H1 (cell line): ENCODE measurements around the gene C3orf18. TPM values are rescaled to one million over a fixed set of nuclear protein-coding genes. Genes with fewer than 3 reads are reported as not detected.

Experiments used
- CTCF ChIA-PET: fragments of 300-600 bp; sonication (Branson Sonifier 250); formaldehyde crosslinking; loops from one replicate; lab custom pipeline; 2021; ENCODE audit not compliant: partially characterized antibody; lab: Charles Lee
- POLR2A ChIA-PET: fragments of 300-600 bp; sonication (Branson Sonifier 250); formaldehyde crosslinking; loops from one replicate; lab custom pipeline; 2021; ENCODE audit warnings: inconsistent platforms; ENCODE audit not compliant: partially characterized antibody; lab: Charles Lee
- DNase-seq, 2 experiments: peaks; one replicate each; pipeline versions ENCODE4 v3.0.0 to v3.0.0-alpha.2; 2010 to 2022; ENCODE audit warnings: low spot score in 2 of 2, low read depth in 1 of 2, mixed read lengths in 1 of 2
- FAIRE-seq: peaks from 2 replicates; lab custom pipeline; 2011; peaks lifted over from hg19 to GRCh38; lab: Jason Lieb, UNC
- H2AFZ ChIP-seq: 2 replicates; pipeline ENCODE4 v1.8.1; 2012; ENCODE audit warnings: low read length, inconsistent platforms
- H2AK5ac ChIP-seq: 2 replicates; pipeline ENCODE4 v1.6.1; 2013; ENCODE audit warnings: low read depth, low read length
- H2BK120ac ChIP-seq: replicated peaks from 2 replicates; pipeline ENCODE3; 2013; ENCODE audit warnings: low read depth, low read length, inconsistent platforms
- H2BK12ac ChIP-seq: 2 replicates; pipeline ENCODE4 v1.6.1; 2013; ENCODE audit warnings: low read depth, low read length
- H2BK15ac ChIP-seq: 2 replicates; pipeline ENCODE4 v1.6.1; 2013; ENCODE audit warnings: low read length
- H2BK20ac ChIP-seq: 2 replicates; pipeline ENCODE4 v1.6.1; 2013; ENCODE audit warnings: low read length
- H2BK5ac ChIP-seq: 2 replicates; pipeline ENCODE4 v1.6.1; 2013; ENCODE audit warnings: low read depth, low read length
- H3K14ac ChIP-seq: 2 replicates; pipeline ENCODE4 v1.6.1; 2013; ENCODE audit warnings: inconsistent platforms; ENCODE audit not compliant: insufficient read length
- H3K18ac ChIP-seq: 2 replicates; pipeline ENCODE4 v1.6.1; 2013; ENCODE audit warnings: low read length; ENCODE audit errors: extremely low read depth
- H3K23ac ChIP-seq: 2 replicates; pipeline ENCODE4 v1.6.1; 2013; ENCODE audit warnings: inconsistent platforms; ENCODE audit not compliant: insufficient read length
- H3K23me2 ChIP-seq: 2 replicates; pipeline ENCODE4 v1.6.1; 2013; ENCODE audit warnings: low read depth, low read length
- H3K27ac ChIP-seq: 2 replicates; pipeline ENCODE4 v1.6.1; 2011; ENCODE audit warnings: low read depth, low read length, inconsistent platforms
- H3K27me3 ChIP-seq, 4 experiments: replicated peaks in 1 of 4; 1 replicate in 1 of 4; 2 replicates in 3 of 4; pipeline versions ENCODE4 v1.6.1 to v1.8.1; 2011 to 2013; ENCODE audit warnings: low read length in 3 of 4, mild to moderate bottlenecking in 3 of 4, inconsistent platforms in 2 of 4, mixed read lengths in 2 of 4, moderate library complexity in 1 of 4; ENCODE audit not compliant: control insufficient read depth in 3 of 4, insufficient read depth in 3 of 4; ENCODE audit errors: extremely low read depth in 1 of 4
- H3K36me3 ChIP-seq, 4 experiments: 2 replicates each; pipeline versions ENCODE4 v1.6.1 to v1.8.1; 2011 to 2013; ENCODE audit warnings: mild to moderate bottlenecking in 4 of 4, low read length in 3 of 4, moderate library complexity in 2 of 4, control low read depth in 1 of 4, inconsistent platforms in 1 of 4; ENCODE audit not compliant: insufficient read depth in 4 of 4, control insufficient read depth in 2 of 4
- H3K4ac ChIP-seq: replicated peaks from 2 replicates; pipeline ENCODE3; 2013; ENCODE audit warnings: low read length, low read depth, mixed read lengths, inconsistent platforms; ENCODE audit not compliant: insufficient read length
- H3K4me1 ChIP-seq, 4 experiments: replicated peaks in 1 of 4; 1 replicate in 1 of 4; 2 replicates in 3 of 4; pipeline versions ENCODE4 v1.6.1 to v1.8.1; 2011 to 2013; ENCODE audit warnings: low read length in 3 of 4, inconsistent platforms in 2 of 4, mixed read lengths in 1 of 4; ENCODE audit not compliant: insufficient read depth in 4 of 4, control insufficient read depth in 3 of 4
- H3K4me2 ChIP-seq, 2 experiments: 2 replicates each; pipeline versions ENCODE4 v1.6.1 to v1.8.1; 2011 to 2013; ENCODE audit warnings: low read depth in 2 of 2, low read length in 2 of 2, control low read depth in 1 of 2, inconsistent platforms in 1 of 2, mild to moderate bottlenecking in 1 of 2; ENCODE audit not compliant: insufficient read depth in 1 of 2
- H3K4me3 ChIP-seq, 4 experiments: fragments of 200-600, 300-600 bp in 1 of 4; sonication (generic), shearing (Covaris generic), sonication (Bioruptor Twin) in 1 of 4; 2 replicates each; pipeline versions ENCODE4 v1.5.1 to v1.8.1; 2011 to 2016; ENCODE audit warnings: low read length in 4 of 4, low read depth in 3 of 4, control low read depth in 2 of 4, inconsistent platforms in 2 of 4, mild to moderate bottlenecking in 2 of 4, mixed read lengths in 1 of 4, moderate library complexity in 1 of 4; ENCODE audit not compliant: insufficient read depth in 2 of 4; ENCODE audit errors: extremely low read depth in 1 of 4
- H3K56ac ChIP-seq: replicated peaks from 2 replicates; pipeline ENCODE3; 2013; ENCODE audit warnings: low read depth, mild to moderate bottlenecking, mixed read lengths, low read length, inconsistent platforms; ENCODE audit not compliant: insufficient read length
- H3K79me1 ChIP-seq: 2 replicates; pipeline ENCODE4 v1.6.1; 2013; ENCODE audit warnings: low read depth, low read length, control low read depth
- H3K79me2 ChIP-seq, 2 experiments: 2 replicates each; pipeline versions ENCODE4 v1.6.1 to v1.8.1; 2012 to 2013; ENCODE audit warnings: low read length in 2 of 2, mild to moderate bottlenecking in 2 of 2, inconsistent platforms in 1 of 2; ENCODE audit not compliant: insufficient read depth in 2 of 2, control insufficient read depth in 1 of 2
- H3K9ac ChIP-seq, 4 experiments: replicated peaks in 1 of 4; 1 replicate in 1 of 4; 2 replicates in 3 of 4; pipeline versions ENCODE4 v1.6.1 to v1.8.1; 2011 to 2013; ENCODE audit warnings: low read depth in 3 of 4, low read length in 3 of 4, control low read depth in 2 of 4, mild to moderate bottlenecking in 2 of 4, moderate library complexity in 2 of 4, inconsistent platforms in 1 of 4; ENCODE audit errors: extremely low read depth in 1 of 4
- H3K9me3 ChIP-seq, 2 experiments: 2 replicates each; pipeline versions ENCODE4 v1.6.1 to v1.8.1; 2012 to 2013; ENCODE audit warnings: mild to moderate bottlenecking in 2 of 2, moderate library complexity in 2 of 2, control low read depth in 1 of 2, inconsistent platforms in 1 of 2, low read depth in 1 of 2, low read length in 1 of 2, mixed read lengths in 1 of 2; ENCODE audit not compliant: insufficient read depth in 2 of 2
- H4K20me1 ChIP-seq, 2 experiments: replicated peaks in 1 of 2; 2 replicates each; pipeline versions ENCODE3 to v1.8.1; 2011 to 2013; ENCODE audit warnings: inconsistent platforms in 2 of 2, low read length in 2 of 2, mild to moderate bottlenecking in 1 of 2; ENCODE audit not compliant: insufficient read depth in 2 of 2, control insufficient read depth in 1 of 2
- H4K5ac ChIP-seq: 2 replicates; pipeline ENCODE4 v1.6.1; 2013; ENCODE audit warnings: low read length, low read depth, mixed read lengths, inconsistent platforms; ENCODE audit not compliant: insufficient read length
- H4K8ac ChIP-seq: 2 replicates; pipeline ENCODE4 v1.8.0; 2013; ENCODE audit warnings: mild to moderate bottlenecking, moderate library complexity, low read length, inconsistent platforms; ENCODE audit not compliant: insufficient read depth; ENCODE audit errors: extremely low read depth
- H4K91ac ChIP-seq: replicated peaks from 2 replicates; pipeline ENCODE3; 2013; ENCODE audit warnings: low read length, mixed read lengths, inconsistent platforms; ENCODE audit not compliant: insufficient read length
- WGBS, 2 experiments: shearing (Covaris generic) in 1 of 2; methylation state at CpG; one replicate each; pipeline versions ENCODE4 v1.1.6 to v1.1.7; 2013 to 2015; ENCODE audit warnings: low lambda C conversion rate in 2 of 2, mixed read lengths in 2 of 2, inconsistent platforms in 1 of 2, low coverage in 1 of 2, missing lambda C conversion rate in 1 of 2; ENCODE audit not compliant: insufficient replicate concordance in 2 of 2, insufficient coverage in 1 of 2, insufficient read length in 1 of 2; ENCODE audit errors: extremely low coverage in 1 of 2, missing lambda C conversion rate in 1 of 2; 5-methylcytosine and 5-hydroxymethylcytosine counted together
- polyA plus RNA-seq, 7 experiments: library from polyadenylated mRNA; depleted of rRNA in 3 of 7; stranded (reverse) in 5 of 7; unstranded in 2 of 7; fragments of >200 nt in 5 of 7; fragments of 200-250 nt in 2 of 7; gene quantifications; 1 replicate in 5 of 7; 2 replicates in 1 of 7; 4 replicates in 1 of 7; pipeline versions ENCODE4 v1.2.1 to v1.2.3, GENCODE V29; 2011 to 2013; ENCODE audit warnings: missing spikeins in 2 of 7, mixed read lengths in 2 of 7
- total RNA-seq: library from RNA; stranded (reverse); fragmentation: NEBNext Ultra II Directional; extraction: Animal tissue kit (Norgen Biotek cat#: 25700); gene quantifications from 2 replicates; pipeline ENCODE4 v1.2.1, GENCODE V29; 2021

The C3orf18 gene
- total and polyA plus RNA-seq, 2 of the 8 experiments (the other 6 are each of a cell fraction or from before 2014, with no cell fraction given), result 7.5 to 15.0 TPM

- H3K23ac ChIP-seq, result no peak within 1 kb of the TSS
- H3K23me2 ChIP-seq, result peaks cover 15% of the 10 kb centered on the region; the same call in 1 of the 2 replicates
- H4K91ac ChIP-seq, result peak within 1 kb of the TSS; percentile 52
- CTCF ChIA-PET, result interaction anchor here (0.5 to 46.5 kb wide), 12 partner anchors 12 to 977 kb away, joined by 3 to 863 read pairs (median 5); partner anchors contain the start of genes CISH and MAPKAPK3
- no peaks in the 10 kb centered on the region for H3K36me3 ChIP-seq
- H4K20me1 ChIP-seq, result no peaks in the 10 kb centered on the region
- H3K9me3 ChIP-seq, result no peaks in the 10 kb centered on the region
- H4K8ac ChIP-seq, result peak within 1 kb of the TSS; percentile 95
- POLR2A ChIA-PET, result interaction anchor here (0.7 to 3.4 kb wide), 16 partner anchors 8 to 823 kb away, joined by 3 to 12 read pairs (median 4); partner anchors contain the start of genes CACNA2D2, CISH and MANF
- 0 out of 2 replicates have a peak within 1 kb of the TSS, but pooled peaks have one; percentile 87 for H2AFZ ChIP-seq
- peaks cover 0 to 13% (median 5%) of the 10 kb centered on the region in 4 experiments; a peak in 4 of 7 replicates for H3K27me3 ChIP-seq
- no peaks in the 10 kb centered on the region; the same call in 1 of the 2 replicates for H3K79me1 ChIP-seq
- H2BK120ac ChIP-seq, result no peak within 1 kb of the TSS
- H3K56ac ChIP-seq, result peak within 1 kb of the TSS; percentile 70
- H3K18ac ChIP-seq, result peak within 1 kb of the TSS; percentile 93
- H2BK5ac ChIP-seq, result peak within 1 kb of the TSS; percentile 88
- no peak within 1 kb of the TSS for H2BK15ac ChIP-seq
- FAIRE-seq (peak; percentile 39), DNase-seq (peak; percentile 79 to 99)
- H2BK12ac ChIP-seq, result no peak within 1 kb of the TSS
- H2AK5ac ChIP-seq, result no peak within 1 kb of the TSS
- no peak within 1 kb of the TSS for H2BK20ac ChIP-seq
- H3K9ac ChIP-seq, result peak within 1 kb of the TSS in 3 of 4 experiments; percentile 44 to 85 (median 65); a peak in 6 of 7 replicates
- H3K4ac ChIP-seq, result peak within 1 kb of the TSS; percentile 57
- 1% methylated on average over 53 of the region's 55 CpGs; no CpG with 5 or more reads in 1 of the 2 experiments for WGBS, 2 experiments
- peak within 1 kb of the TSS; percentile 65 for H3K27ac ChIP-seq
- H3K79me2 ChIP-seq, result no peaks in the 10 kb centered on the region
- peak within 1 kb of the TSS; percentile 72 for H4K5ac ChIP-seq
- peak within 1 kb of the TSS; percentile 78 to 88 for H3K4me2 ChIP-seq
- H3K14ac ChIP-seq, result no peak within 1 kb of the TSS
- H3K4me1 ChIP-seq, result peaks cover 0 to 6% (median 4%) of the 10 kb centered on the region in 4 experiments; a peak in 5 of 7 replicates
- H3K4me3 ChIP-seq, result peak within 1 kb of the TSS; percentile 68 to 98 (median 77)
Observed at GRCh38 chr3:50568947-50569749, 1.6 kb upstream of the C3orf18 start, which contains the start of gene HEMK1. Gene HEMK1 (plus strand): TSS chr3:50569522. CDS start chr3:50571105, 1,583 bp downstream.
